ENCODE measurements around the gene CASZ1.

Gene CASZ1

DNA sequence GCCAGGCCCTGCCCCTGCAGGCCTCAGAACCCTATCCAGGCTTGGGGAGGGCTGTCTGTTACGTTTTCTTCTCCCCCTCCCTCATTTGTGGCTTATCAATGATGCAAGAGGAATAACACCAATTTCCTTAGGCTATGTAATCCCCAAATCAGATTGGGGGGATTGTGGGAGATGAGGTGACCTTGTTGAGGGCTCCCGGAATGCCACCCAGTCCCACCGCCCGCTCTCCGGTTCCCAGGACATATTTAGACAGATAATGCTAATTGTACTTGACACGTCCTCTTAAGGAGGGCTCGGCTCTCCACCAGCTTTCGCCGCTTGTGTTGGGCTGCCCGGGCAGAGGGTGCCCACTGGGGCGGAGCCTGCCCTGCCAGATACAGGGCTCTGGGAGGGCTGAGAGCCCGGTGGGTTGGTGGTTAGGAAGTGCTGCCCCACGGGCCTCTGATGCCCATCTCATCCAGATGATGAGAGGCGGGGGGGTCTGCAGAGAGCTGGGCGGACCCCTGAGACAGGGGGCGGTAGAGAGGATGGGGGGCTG lies 90.0 kb downstream of the CASZ1 start:
- DNase-seq (ENCODE audit: low read depth) = no peak

GRCh38 chr1:10705953-10706352 lies 90.5 kb downstream of the CASZ1 start:
- no peak for DNase-seq (ENCODE audit: low read depth)

- no peak for DNase-seq (ENCODE audit: low read depth)
Observed at GRCh38 chr1:10704368-10704882, 92.0 kb downstream of the CASZ1 start.

GRCh38 chr1:10703702-10704101 lies 92.7 kb downstream of the CASZ1 start:
- DNase-seq (ENCODE audit: low read depth) = no peak

DNA sequence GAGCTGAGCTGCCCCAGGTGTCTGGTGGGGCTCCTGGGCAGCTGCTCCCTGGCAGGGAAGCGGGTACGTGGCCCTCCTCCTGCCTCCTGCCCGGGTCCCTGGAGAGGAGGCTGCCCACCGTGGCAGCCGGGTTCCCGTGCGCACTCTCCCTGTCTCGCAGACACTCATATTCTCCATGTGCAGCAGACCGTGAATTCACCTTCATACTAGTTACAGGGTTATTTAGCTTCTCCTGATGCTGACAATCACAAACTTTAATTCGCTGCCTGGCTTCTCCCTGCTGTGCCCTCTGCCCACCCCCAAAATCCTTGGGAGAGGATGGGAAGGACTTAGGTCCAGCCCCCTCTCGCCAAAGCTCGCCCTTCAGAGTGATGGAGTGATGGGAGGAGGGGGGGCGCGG lies 95.3 kb downstream of the CASZ1 start:
- no peak for DNase-seq (ENCODE audit: low read depth)

GRCh38 chr1:10699470-10699835 lies 97.0 kb downstream of the CASZ1 start:
- DNase-seq (ENCODE audit: low read depth) = no peak

DNA sequence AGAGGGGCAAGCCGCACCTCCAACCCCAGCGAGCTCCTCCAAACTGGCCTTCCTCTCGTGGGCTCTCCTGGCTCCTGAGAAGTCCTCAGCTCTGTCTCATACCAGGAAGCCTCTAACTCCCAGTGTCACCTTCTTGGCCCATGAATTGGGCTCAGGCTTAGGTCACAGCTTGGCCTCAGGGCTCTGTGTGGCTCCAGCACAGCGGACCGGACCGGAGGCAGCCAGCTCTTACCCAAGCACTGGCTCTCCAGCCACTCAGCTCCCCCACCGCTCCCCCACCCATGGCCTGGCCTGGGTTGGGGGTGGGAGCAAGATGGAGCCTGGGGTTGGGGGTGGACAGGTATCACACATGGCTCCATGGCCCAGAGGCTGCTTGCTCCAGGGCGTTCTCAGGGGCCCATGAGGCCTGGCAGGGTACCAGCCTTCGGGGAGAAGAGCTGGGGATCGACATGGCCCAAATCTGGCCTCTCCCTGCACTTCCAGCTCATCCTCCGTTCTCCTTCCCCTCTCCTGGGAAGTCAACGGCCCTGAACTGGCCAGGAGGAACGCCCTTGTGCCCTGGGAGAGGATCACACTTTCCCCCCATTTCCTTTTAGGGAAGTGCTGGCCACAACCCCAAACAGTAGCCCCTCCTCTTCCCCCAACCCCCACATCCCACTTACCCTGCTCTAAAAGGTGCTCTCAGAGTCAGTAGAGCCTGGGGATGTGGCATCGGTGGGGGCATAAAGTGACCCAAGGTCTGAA lies 97.5 kb downstream of the CASZ1 start:
- no peak for DNase-seq (ENCODE audit: low read depth)

GRCh38 chr1:10697621-10698160 lies 98.8 kb downstream of the CASZ1 start:
- DNase-seq (ENCODE audit: low read depth) = no peak

DNA sequence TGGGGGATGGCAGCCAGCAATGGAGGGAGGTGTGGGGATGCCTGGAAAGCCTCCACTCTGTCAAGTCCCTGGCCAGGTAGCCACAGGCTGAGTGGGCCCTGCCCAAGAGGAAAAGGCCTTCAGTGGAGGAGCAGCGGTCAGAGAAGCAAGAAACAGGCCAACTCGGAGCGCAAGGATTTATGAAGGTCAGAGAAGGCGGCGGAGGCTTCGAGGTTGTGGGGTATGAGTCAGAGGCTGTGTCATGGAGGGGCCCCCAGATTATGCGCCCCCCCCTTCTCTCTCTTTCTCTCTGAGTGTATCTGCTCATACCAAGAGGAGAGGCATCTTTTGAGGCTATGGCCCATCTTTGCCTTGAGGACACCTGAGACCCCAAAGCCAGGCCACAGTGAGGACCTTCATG lies 99.5 kb downstream of the CASZ1 start:
- no peak for DNase-seq (ENCODE audit: low read depth)

- DNase-seq (ENCODE audit: low read depth) = peak; percentile 62
Observed at GRCh38 chr1:10694633-10695627, 101.5 kb downstream of the CASZ1 start.

DNA sequence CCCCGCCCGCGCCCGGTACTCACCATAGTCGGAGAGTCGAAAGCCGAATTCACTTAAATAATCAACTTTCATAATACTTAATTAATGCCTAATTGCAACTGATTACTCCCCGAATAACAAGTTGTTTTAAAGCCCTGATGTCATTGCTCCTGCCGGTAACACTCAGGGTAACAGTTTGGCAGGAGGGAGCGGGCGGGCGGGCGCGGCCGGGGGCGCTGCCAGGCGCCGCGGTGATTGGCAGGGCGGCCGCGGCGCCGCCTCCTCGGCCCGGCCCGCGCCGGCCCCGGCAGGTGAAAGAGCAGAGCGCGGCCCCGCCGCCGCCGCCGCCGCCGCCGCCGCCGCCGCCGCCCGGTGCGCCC lies 102.2 kb downstream of the CASZ1 start:
- no peak for DNase-seq (ENCODE audit: low read depth)

DNA sequence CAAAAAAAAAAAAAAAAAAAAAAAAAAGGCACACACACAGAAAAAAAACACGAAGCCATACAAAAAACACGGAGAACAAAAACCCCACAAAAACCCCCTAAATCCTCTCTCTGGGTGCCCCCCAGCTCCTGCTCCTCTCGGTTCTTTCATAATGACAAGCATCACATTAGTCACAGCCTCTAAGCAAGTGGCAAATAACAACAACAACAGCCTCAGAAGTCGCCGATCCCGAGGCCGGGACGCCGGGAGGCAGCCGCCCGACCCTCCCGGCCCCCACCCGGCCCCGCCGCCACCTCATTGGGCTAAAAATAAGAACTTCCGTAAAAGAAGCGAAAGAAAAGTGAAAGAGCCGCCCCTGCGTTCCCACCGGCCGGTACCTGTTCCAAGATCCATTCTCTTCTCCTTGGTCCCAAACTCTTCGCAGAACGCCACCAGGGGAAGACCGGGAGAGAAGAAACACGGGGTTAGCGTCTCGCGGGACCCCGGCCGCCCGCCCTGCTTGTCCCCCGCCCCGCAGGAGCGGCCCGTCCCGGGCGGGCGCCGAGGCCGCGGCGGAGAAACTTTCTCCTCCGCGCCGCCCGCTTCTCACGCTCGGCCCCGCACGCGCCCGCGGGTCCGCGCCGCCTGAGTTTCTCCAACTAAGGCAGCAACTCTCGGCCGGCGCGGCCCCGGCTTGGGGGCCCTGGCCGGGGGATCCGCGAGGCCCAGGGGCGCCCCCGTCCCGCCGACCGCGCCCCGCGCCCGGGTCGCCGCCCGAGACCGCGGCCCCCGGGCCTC lies 102.8 kb downstream of the CASZ1 start:
- DNase-seq (ENCODE audit: low read depth) = no peak

GRCh38 chr1:10693152-10693496 lies 103.3 kb downstream of the CASZ1 start:
- no peak for DNase-seq (ENCODE audit: low read depth)

GRCh38 chr1:10692401-10693021 lies 103.9 kb downstream of the CASZ1 start:
- DNase-seq (ENCODE audit: low read depth) = no peak

DNA sequence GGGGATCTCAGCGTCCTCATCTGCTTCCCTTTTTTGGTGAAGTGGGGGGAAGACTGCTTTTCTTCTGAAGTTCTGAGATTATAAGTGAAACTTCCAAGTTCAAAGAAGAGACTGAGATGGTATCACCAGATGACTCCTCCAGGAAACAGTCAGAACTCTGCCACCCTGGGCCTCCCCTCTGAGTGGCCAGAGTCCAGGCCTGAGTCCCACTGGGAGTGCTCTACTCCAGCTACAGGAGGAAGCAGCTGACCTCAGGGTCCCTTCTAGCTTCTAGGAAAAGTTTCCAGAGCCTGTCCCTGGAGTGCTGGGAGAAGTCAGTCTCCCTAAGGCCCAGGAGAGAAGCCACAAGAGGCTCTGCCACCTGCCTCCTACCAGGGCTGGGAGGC lies 104.7 kb downstream of the CASZ1 start:
- no peak for DNase-seq (ENCODE audit: low read depth)

DNA sequence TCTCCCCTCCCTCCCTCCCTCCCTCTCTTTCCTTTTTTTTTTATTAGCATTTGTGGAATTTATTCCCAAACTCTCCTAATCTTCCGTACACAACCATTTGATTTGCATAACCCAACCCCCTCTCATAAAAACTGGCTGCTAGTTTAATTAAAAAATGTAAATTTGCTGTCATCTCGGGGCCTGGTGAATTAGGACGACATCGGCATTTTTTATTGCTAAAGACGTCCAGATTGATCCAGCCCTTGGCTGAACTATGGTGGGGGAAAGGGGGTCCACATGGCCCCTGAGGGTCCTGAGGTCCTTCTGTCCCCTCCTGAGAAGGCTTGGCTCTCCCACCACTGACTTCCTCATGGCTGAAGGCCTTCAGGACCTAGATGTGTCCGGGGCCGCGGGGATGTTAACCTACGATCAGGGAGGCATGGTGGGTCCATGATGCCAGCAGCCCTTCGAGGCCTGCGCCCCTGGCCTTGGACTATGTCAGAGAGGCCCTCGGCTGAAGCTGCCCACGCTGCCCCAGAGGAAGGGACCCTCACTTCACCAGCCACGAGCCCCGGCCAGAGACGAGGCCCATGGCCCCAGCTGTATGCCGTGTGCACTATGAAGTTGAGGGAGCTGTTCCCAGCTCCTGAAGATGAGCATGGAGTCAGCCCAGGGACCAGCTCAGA lies 105.2 kb downstream of the CASZ1 start:
- no peak for DNase-seq (ENCODE audit: low read depth)

GRCh38 chr1:10690484-10690883 lies 106.0 kb downstream of the CASZ1 start:
- no peak for DNase-seq (ENCODE audit: low read depth)

DNA sequence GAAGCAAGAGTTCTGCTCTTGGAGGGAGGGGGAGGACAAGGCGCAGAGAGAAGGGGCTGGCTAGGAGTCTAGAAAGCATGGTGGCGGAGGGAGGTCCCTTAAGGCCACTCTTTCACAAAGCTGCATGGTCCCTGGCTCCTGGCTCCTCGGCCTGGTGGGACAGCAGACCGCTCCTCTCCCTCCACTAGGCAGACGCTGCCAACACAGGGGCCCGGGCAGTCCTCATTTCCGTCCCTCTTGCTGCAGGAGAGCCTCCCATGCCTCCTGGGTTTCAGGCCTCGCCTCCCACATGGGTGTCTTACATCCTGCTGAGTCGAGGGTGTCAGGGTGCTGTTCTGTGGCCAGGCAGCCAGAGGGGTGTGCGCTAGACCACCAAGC lies 108.0 kb downstream of the CASZ1 start:
- DNase-seq (ENCODE audit: low read depth) = no peak

- DNase-seq (ENCODE audit: low read depth) = no peak
Observed at GRCh38 chr1:10687782-10688408, 108.6 kb downstream of the CASZ1 start.

DNA sequence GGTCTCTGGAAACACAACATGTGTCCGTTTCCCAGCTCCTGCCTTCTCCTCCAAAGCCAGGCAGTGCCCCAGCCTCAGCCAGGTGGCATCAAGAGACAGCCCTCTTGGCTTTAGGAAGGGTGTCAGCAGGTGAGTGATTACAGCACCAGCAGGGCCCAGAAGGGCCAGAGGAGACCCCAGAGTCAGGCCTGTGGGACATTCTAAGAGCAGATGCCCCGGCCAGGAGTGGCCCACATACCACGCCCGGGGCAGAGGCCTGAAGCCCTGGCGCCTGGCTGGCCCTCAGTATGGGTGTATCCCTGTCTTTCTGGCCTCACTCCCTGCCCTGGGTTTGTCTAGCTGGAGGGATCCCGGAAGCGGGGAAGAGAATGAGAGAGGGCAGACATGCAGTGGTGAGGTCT lies 109.2 kb downstream of the CASZ1 start:
- no peak for DNase-seq (ENCODE audit: low read depth)

Data from CMK (cell line).